Neural cell (in vitro differentiated cells): ENCODE measurements around the gene RNF212. TPM values are rescaled to one million over a fixed set of nuclear protein-coding genes. Genes with fewer than 3 reads are reported as not detected.

Source experiments
- H2AFZ ChIP-seq: fragments of 200-600, 300-800 bp; sonication (generic), shearing (Covaris generic); 2 replicates; pipeline ENCODE4 v1.6.0; 2014; ENCODE audit warnings: low read depth, mild to moderate bottlenecking, antibody characterized with exemption, low read length, moderate library complexity
- H3F3A ChIP-seq: fragments of 200-600 bp; shearing (Covaris generic); 2 replicates; pipeline ENCODE4 v1.6.1; 2016; ENCODE audit warnings: mild to moderate bottlenecking, moderate library complexity, mixed read lengths, antibody characterized with exemption, low read length; ENCODE audit not compliant: insufficient read depth, poor library complexity, severe bottlenecking
- H3K27ac ChIP-seq: fragments of 200-600, 300-800 bp; sonication (generic), shearing (Covaris generic); 2 replicates; pipeline ENCODE4 v1.5.1; 2014; ENCODE audit warnings: mild to moderate bottlenecking, low read length, moderate library complexity
- H3K27me3 ChIP-seq: fragments of 300-800, 200-600 bp; sonication (generic), shearing (Covaris generic); 2 replicates; pipeline ENCODE4 v1.6.0; 2014; ENCODE audit warnings: mild to moderate bottlenecking, low read depth, low read length, moderate library complexity; ENCODE audit not compliant: insufficient read depth
- H3K36me3 ChIP-seq: fragments of 300-800, 200-600 bp; sonication (generic), shearing (Covaris generic); 2 replicates; pipeline ENCODE4 v1.5.1; 2014; ENCODE audit warnings: mild to moderate bottlenecking, antibody characterized with exemption, low read length, moderate library complexity; ENCODE audit not compliant: insufficient read depth
- H3K4me2 ChIP-seq: fragments of 300-800, 200-600 bp; sonication (generic), shearing (Covaris generic); 2 replicates; pipeline ENCODE4 v1.6.0; 2014; ENCODE audit warnings: mild to moderate bottlenecking, low read length
- H3K4me3 ChIP-seq: fragments of 300-800, 200-600 bp; sonication (generic), shearing (Covaris generic); 2 replicates; pipeline ENCODE4 v1.5.1; 2014; ENCODE audit warnings: mild to moderate bottlenecking, low read length, moderate library complexity
- H3K79me2 ChIP-seq: fragments of 200-600 bp; shearing (Covaris generic); replicated peaks from 2 replicates; pipeline ENCODE4 v1.6.0; 2014; ENCODE audit warnings: mild to moderate bottlenecking, low read length, moderate library complexity; ENCODE audit not compliant: insufficient read depth
- H3K9ac ChIP-seq: fragments of 300-800, 200-600 bp; sonication (generic), shearing (Covaris generic); 2 replicates; pipeline ENCODE4 v1.6.1; 2016; ENCODE audit warnings: mild to moderate bottlenecking, low read length, mixed read lengths
- H3K9me2 ChIP-seq: fragments of 200-600 bp; shearing (Covaris generic); 2 replicates; pipeline ENCODE4 v1.6.1; 2016; ENCODE audit warnings: mild to moderate bottlenecking, low read length, mixed read lengths; ENCODE audit not compliant: insufficient read depth
- H3K9me3 ChIP-seq: fragments of 200-600, 300-800 bp; sonication (generic), shearing (Covaris generic); 2 replicates; pipeline ENCODE4 v1.6.1; 2016; ENCODE audit warnings: mild to moderate bottlenecking, mixed run types, low read length, moderate library complexity, mixed read lengths
- H4K20me1 ChIP-seq: fragments of 200-600 bp; shearing (Covaris generic); 2 replicates; pipeline ENCODE4 v1.6.1; 2016; ENCODE audit warnings: mild to moderate bottlenecking, mixed run types; ENCODE audit not compliant: insufficient read depth
- EP300 ChIP-seq: fragments of 450-650 bp; conservative IDR thresholded peaks from 2 replicates; pipeline ENCODE4 v1.6.1; 2014; ENCODE audit warnings: antibody characterized with exemption, mild to moderate bottlenecking, moderate library complexity; ENCODE audit not compliant: poor library complexity, severe bottlenecking
- EZH2 ChIP-seq: fragments of 200-600, 300-800 bp; shearing (Covaris generic), sonication (generic); IDR thresholded peaks from 2 replicates; pipeline ENCODE4 v1.6.1; 2014; ENCODE audit warnings: antibody characterized with exemption, low read length, borderline replicate concordance, mild to moderate bottlenecking; ENCODE audit not compliant: insufficient read depth, poor library complexity, severe bottlenecking
- MXI1 ChIP-seq: fragments of 450-650 bp; conservative IDR thresholded peaks from 2 replicates; pipeline ENCODE4 v1.6.1; 2014; ENCODE audit warnings: antibody characterized with exemption, mild to moderate bottlenecking; ENCODE audit not compliant: poor library complexity, severe bottlenecking
- POLR2AphosphoS5 ChIP-seq: IDR thresholded peaks from 2 replicates; pipeline ENCODE4 v1.6.1; 2012
- RAD21 ChIP-seq: fragments of 450-650 bp; conservative IDR thresholded peaks from 2 replicates; pipeline ENCODE4 v1.6.1; 2014; ENCODE audit warnings: antibody characterized with exemption, mild to moderate bottlenecking, moderate library complexity
- SMC3 ChIP-seq: fragments of 450-650 bp; conservative IDR thresholded peaks from 2 replicates; pipeline ENCODE4 v1.6.1; 2014; ENCODE audit warnings: antibody characterized with exemption, mild to moderate bottlenecking, moderate library complexity; ENCODE audit not compliant: poor library complexity
- TAF1 ChIP-seq: IDR thresholded peaks from 2 replicates; pipeline ENCODE4 v1.6.1; 2012; ENCODE audit warnings: low read depth
- polyA plus RNA-seq: library from polyadenylated mRNA; depleted of rRNA; stranded (reverse); fragments of >200 nt; gene quantifications from 2 replicates; pipeline ENCODE4 v1.2.3, GENCODE V29; 2014
- TF ChIP-seq, protein P1 (sequence below): IDR thresholded peaks from 2 replicates; pipeline ENCODE4 v1.6.1; 2012; ENCODE audit warnings: borderline replicate concordance
- TF ChIP-seq, protein P2 (sequence below): fragments of 450-650 bp; IDR thresholded peaks from 2 replicates; pipeline ENCODE4 v1.5.1; 2014; ENCODE audit warnings: antibody characterized with exemption, mild to moderate bottlenecking, moderate library complexity; ENCODE audit not compliant: poor library complexity, severe bottlenecking

The RNF212 gene
- polyA plus RNA-seq, 1 donor from 2014 or later = 1.5 TPM

DNA sequence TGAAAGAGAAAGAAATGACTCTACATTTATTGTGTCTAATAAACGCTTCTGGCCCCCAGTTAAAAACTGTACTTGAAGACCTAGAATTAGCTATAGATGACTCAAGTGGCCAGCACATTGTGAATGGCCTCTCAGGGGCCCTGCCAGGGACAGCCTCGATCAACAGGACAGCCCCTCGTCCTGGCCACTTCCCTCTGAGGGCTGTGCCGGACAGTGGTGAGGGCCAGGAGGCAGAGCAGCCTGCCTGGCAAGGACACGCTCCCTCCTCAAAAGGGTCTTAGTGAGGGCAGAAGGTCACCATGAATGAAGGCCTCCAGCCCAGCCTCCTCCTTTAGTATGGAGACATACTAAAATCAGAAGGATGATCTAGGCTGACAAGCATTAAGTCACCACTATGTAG is 16.5 kb downstream of the RNF212 start:
- H4K20me1 ChIP-seq = no peaks in the 10 kb centered on the region
- no peaks in the 10 kb centered on the region for H3F3A ChIP-seq
- H3K9me3 ChIP-seq = no peaks in the 10 kb centered on the region
- H3K36me3 ChIP-seq = no peaks in the 10 kb centered on the region
- TF ChIP-seq RAD21 (no peak), EZH2 (no peak), MXI1 (no peak), EP300 (no peak), SMC3 (no peak), POLR2AphosphoS5 (no peak), TAF1 (no peak)
- TF ChIP-seq, protein P1, sequence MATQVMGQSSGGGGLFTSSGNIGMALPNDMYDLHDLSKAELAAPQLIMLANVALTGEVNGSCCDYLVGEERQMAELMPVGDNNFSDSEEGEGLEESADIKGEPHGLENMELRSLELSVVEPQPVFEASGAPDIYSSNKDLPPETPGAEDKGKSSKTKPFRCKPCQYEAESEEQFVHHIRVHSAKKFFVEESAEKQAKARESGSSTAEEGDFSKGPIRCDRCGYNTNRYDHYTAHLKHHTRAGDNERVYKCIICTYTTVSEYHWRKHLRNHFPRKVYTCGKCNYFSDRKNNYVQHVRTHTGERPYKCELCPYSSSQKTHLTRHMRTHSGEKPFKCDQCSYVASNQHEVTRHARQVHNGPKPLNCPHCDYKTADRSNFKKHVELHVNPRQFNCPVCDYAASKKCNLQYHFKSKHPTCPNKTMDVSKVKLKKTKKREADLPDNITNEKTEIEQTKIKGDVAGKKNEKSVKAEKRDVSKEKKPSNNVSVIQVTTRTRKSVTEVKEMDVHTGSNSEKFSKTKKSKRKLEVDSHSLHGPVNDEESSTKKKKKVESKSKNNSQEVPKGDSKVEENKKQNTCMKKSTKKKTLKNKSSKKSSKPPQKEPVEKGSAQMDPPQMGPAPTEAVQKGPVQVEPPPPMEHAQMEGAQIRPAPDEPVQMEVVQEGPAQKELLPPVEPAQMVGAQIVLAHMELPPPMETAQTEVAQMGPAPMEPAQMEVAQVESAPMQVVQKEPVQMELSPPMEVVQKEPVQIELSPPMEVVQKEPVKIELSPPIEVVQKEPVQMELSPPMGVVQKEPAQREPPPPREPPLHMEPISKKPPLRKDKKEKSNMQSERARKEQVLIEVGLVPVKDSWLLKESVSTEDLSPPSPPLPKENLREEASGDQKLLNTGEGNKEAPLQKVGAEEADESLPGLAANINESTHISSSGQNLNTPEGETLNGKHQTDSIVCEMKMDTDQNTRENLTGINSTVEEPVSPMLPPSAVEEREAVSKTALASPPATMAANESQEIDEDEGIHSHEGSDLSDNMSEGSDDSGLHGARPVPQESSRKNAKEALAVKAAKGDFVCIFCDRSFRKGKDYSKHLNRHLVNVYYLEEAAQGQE = no peak
- TF ChIP-seq, protein P2, sequence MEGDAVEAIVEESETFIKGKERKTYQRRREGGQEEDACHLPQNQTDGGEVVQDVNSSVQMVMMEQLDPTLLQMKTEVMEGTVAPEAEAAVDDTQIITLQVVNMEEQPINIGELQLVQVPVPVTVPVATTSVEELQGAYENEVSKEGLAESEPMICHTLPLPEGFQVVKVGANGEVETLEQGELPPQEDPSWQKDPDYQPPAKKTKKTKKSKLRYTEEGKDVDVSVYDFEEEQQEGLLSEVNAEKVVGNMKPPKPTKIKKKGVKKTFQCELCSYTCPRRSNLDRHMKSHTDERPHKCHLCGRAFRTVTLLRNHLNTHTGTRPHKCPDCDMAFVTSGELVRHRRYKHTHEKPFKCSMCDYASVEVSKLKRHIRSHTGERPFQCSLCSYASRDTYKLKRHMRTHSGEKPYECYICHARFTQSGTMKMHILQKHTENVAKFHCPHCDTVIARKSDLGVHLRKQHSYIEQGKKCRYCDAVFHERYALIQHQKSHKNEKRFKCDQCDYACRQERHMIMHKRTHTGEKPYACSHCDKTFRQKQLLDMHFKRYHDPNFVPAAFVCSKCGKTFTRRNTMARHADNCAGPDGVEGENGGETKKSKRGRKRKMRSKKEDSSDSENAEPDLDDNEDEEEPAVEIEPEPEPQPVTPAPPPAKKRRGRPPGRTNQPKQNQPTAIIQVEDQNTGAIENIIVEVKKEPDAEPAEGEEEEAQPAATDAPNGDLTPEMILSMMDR = no peak
- no peak overlapping the region for H2AFZ ChIP-seq
- H3K9ac ChIP-seq = no peak overlapping the region
- H3K79me2 ChIP-seq = no peaks in the 10 kb centered on the region
- no peaks in the 10 kb centered on the region for H3K27me3 ChIP-seq
- no peaks in the 10 kb centered on the region for H3K9me2 ChIP-seq
- no peak overlapping the region for H3K27ac ChIP-seq
- H3K4me3 ChIP-seq = no peak overlapping the region
- H3K4me2 ChIP-seq = no peak overlapping the region

DNA sequence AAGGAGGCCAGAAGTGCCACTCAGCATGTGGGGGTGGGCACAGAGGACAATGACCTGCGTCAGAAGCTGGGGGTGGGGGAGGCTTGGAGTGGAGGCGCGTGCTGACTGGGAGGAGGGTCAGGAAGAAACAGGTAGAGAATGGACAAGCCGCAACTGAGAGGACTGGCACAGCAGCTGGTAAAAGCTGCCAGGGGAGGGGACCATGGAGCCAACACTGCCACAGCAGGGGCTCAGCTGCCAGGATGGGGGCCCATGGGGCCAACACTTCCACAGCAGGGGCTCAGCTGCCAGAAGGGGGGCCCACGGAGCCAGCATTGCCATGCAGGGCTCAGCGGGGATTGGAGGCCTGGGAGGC is 19.1 kb downstream of the RNF212 start:
- Histone ChIP-seq H3K36me3 (no peaks in the 10 kb centered on the region), H3K79me2 (no peaks in the 10 kb centered on the region), H3K9ac (no peak overlapping the region), H4K20me1 (no peaks in the 10 kb centered on the region), H3K9me3 (no peaks in the 10 kb centered on the region), H3K27ac (no peak overlapping the region), H3K4me3 (no peak overlapping the region), H2AFZ (no peak overlapping the region), H3K4me2 (no peak overlapping the region), H3K9me2 (no peaks in the 10 kb centered on the region), H3K27me3 (no peaks in the 10 kb centered on the region), H3F3A (no peaks in the 10 kb centered on the region)
- TF ChIP-seq SMC3 (no peak), POLR2AphosphoS5 (no peak), EZH2 (no peak), MXI1 (no peak), RAD21 (no peak), TAF1 (no peak), EP300 (no peak)
- TF ChIP-seq, protein P2 = no peak
- TF ChIP-seq, protein P1 = no peak
